Measurements from ENCODE around the gene CDC16.
"Not testable (repeated sequence)": the region's sequence is repeated elsewhere in the genome, so short reads cannot be mapped to it uniquely, and the experiment has no call there.

Gene CDC16
- long read RNA-seq, donor 1, transcript CDC16-203 (18 exons, 2,203 nt), result major isoform, 9 of 25 reads
- long read RNA-seq, donor 1, transcript CDC16-210 (6 exons, 1,003 nt), result minor isoform, 5 of 25 reads
- long read RNA-seq, donor 1, partial matches to known transcripts, result 10 of 25 reads
- long read RNA-seq, donor 1, other reads (novel, unspliced or antisense), result 0 of 25 reads
- long read RNA-seq, donor 2, partial matches to known transcripts, result 5 of 8 reads
- long read RNA-seq, donor 2, other reads (novel, unspliced or antisense), result 0 of 8 reads
- long read RNA-seq, donor 3, partial matches to known transcripts, result 0 of 10 reads
- long read RNA-seq, donor 3, other reads (novel, unspliced or antisense), result 0 of 10 reads
- long read RNA-seq, donor 4, transcript CDC16-210 (6 exons, 1,003 nt), result major isoform, 7 of 17 reads
- long read RNA-seq, donor 4, partial matches to known transcripts, result 5 of 17 reads
- long read RNA-seq, donor 4, other reads (novel, unspliced or antisense), result 0 of 17 reads
- long read RNA-seq, donor 5, partial matches to known transcripts, result 0 of 9 reads
- long read RNA-seq, donor 5, other reads (novel, unspliced or antisense), result 0 of 9 reads
- long read RNA-seq, donor 6, partial matches to known transcripts, result 0 of 7 reads
- long read RNA-seq, donor 6, other reads (novel, unspliced or antisense), result 0 of 7 reads
- long read RNA-seq, donor 7, result 0 reads
- long read RNA-seq, donor 8, transcript CDC16-203 (18 exons, 2,203 nt), result major isoform, 10 of 14 reads
- long read RNA-seq, donor 8, partial matches to known transcripts, result 0 of 14 reads
- long read RNA-seq, donor 8, other reads (novel, unspliced or antisense), result 0 of 14 reads

GRCh38 chr13:114234645-114235421, at the start of gene CDC16:
TSS of gene CDC16 (plus strand) at chr13:114234897. CDS start at chr13:114235085, 188 bp downstream.
- peak; percentile 82 for DNase-seq

- no peak for DNase-seq
Observed at GRCh38 chr13:114185182-114185971, 49.3 kb upstream of the CDC16 start.

GRCh38 chr13:114194853-114195252, 39.8 kb upstream of the CDC16 start:
- DNase-seq, result no peak

- DNase-seq, result no peak
Observed at GRCh38 chr13:114196629-114197028, 38.1 kb upstream of the CDC16 start.

- no peak for DNase-seq
Observed at GRCh38 chr13:114198556-114198955, 36.1 kb upstream of the CDC16 start.

- not testable (repeated sequence) for DNase-seq
Observed at GRCh38 chr13:114199526-114199925, 35.2 kb upstream of the CDC16 start.

GRCh38 chr13:114199954-114200353, 34.7 kb upstream of the CDC16 start:
- peak; percentile 12 for DNase-seq

GRCh38 chr13:114200399-114200911, 34.2 kb upstream of the CDC16 start:
- peak; percentile 44 for DNase-seq

GRCh38 chr13:114202581-114202980, 32.1 kb upstream of the CDC16 start:
- DNase-seq, result no peak

- no peak for DNase-seq
Observed at GRCh38 chr13:114203536-114203935, 31.2 kb upstream of the CDC16 start.

GRCh38 chr13:114204894-114205293, 29.8 kb upstream of the CDC16 start:
- no peak for DNase-seq

- no peak for DNase-seq
Observed at GRCh38 chr13:114208134-114208533, 26.6 kb upstream of the CDC16 start.

GRCh38 chr13:114211446-114212157, 23.1 kb upstream of the CDC16 start:
- DNase-seq, result no peak

GRCh38 chr13:114212158-114212495, 22.6 kb upstream of the CDC16 start:
- no peak for DNase-seq

GRCh38 chr13:114213980-114214379, 20.7 kb upstream of the CDC16 start:
- no peak for DNase-seq

- no peak for DNase-seq
Observed at GRCh38 chr13:114219392-114219791, 15.3 kb upstream of the CDC16 start.

GRCh38 chr13:114222461-114222968, 12.2 kb upstream of the CDC16 start:
- DNase-seq, result no peak

- DNase-seq, result no peak
Observed at GRCh38 chr13:114224201-114224600, 10.5 kb upstream of the CDC16 start.

GRCh38 chr13:114225610-114226009, 9.1 kb upstream of the CDC16 start:
- no peak for DNase-seq

- no peak for DNase-seq
Observed at GRCh38 chr13:114226088-114226487, 8.6 kb upstream of the CDC16 start.

Measured in right kidney (tissue), 9 donors.